Measurements from ENCODE around the gene LSM2.
A peak's percentile ranks its signal among the peaks of the same experiment; 100 is the strongest.
"Not testable (repeated sequence)": the region's sequence is repeated elsewhere in the genome, so short reads cannot be mapped to it uniquely, and the experiment has no call there.

LSM2 gene

DNA sequence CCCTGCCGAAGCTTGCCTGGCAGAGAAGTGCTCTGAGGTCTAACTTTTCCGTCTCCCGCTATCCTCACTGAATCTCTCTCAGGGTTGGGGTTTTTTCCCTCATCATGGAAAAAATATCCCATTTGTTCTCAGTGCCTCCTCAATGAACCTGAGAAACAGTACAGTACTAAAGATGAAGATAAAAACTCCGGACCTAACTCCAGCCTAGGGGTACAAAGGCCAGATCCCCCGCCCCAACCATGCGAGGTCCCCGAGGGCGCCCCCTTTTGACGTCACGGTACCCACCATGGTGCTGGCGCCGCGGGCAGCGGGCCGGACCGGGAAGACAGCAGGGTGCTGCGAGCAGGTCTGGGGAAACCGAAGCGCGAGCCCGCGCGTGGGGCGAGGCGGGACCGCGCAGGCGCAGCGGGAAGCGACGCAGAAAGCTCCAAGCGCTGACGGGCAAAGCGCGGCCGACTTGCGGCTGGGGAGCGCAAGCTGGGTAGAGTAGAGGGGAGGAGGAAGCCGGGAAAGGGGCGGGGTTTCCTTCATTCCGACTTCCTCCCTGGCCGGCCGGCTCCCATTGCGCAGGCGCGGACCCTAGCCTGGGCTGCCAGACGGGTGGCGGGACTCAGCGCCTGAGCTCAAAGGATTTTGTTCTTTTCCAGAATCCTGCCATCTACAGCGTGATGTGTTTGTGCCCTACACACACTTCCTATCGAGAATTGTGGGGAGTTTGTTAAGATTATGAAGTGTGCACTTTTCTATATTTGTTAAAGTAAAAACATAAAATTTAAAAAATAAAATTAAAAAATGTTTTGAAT, at the start of gene LSM2:
Gene LSM2, minus strand, starts transcription at position 497 of the 803 bp plus-strand sequence. Its CDS starts 209 bp downstream, at position 288.
- peak; percentile 95 to 96 for DNase-seq

DNA sequence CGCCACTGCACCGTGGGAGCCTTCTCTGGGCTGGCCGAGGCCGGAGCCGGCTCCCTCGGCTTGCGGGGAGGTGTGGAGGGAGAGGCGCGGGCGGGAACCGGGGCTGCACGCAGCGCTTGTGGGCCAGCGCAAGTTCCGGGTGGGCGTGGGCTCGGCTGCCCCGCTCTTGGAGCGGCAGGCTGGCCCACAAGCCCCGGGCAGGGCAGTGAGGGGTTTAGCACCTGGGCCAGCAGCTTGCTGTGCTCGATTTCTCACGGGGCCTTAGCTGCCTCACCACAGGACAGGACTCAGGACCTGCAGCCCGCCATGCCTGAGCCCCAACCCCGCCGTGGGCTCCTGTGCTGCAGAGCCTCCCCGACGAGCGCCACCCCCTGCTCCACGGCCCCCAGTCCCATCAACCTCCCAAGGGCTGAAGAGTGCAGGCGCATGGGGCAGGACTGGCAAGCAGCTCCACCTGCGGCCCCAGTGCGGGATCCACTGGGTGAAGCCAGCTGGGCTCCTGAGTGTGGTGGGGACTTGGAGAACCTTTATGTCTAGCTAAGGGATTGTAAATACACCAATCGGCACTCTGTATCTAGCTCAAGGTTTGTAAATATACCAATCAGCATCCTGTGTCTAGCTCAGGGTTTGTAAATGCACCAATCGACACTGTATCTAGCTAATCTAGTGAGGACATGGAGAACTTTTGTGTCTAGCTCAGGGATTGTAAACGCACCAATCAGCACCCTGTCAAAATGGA, 45.4 kb upstream of the LSM2 start:
- DNase-seq: not testable (repeated sequence)

DNA sequence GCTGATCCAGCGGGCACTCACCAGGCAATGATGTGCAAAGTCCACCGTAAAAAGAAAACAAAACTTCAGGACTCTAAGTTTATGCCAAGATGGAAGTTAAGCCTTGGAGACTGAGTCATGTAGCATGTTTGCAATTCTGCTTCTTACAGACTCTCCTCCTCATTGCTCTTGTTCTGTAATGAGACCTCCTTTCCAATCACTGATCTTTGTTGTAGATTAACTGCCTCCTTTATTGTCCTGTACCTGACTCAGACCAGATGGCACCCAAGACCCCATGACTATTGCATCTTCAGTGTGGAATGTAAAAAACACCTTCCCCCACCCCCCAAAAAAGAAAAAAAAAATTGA, 44.7 kb upstream of the LSM2 start:
- DNase-seq: no peak

DNA sequence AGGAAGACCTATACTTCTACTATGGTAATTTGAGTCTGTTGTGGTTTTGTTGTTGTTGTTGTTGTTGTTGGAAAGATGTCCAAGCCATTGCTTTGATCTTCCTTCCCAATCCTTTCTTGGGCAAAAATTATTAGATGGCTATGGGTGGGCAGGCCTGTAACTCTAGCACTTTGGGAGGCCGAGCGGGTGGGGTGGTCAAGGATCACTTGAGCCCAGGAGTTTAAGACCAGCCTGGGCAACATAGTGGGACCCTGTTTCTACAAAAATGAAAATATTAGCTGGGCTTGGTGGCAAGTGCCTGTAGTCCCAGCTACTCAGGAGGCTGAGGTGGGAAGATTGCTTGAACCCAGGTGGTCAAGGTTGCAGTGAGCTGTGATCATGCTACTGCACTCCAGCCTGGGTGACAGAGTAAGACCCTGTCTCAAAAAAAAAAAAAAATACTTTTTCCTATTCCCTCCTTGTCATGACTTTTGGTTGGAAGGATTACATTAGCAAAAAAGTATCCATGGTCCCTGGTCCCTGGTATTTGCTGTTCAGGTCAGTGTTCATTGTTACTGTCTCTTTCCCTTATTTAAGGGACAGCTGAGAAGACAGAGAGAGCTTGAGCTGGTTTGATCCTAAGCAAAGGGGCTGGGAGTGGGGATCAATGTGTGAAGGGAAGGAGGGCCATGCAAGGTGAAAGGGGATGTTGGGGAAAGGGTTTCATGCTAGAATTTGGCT, 44.2 kb upstream of the LSM2 start:
- no peak for DNase-seq

DNA sequence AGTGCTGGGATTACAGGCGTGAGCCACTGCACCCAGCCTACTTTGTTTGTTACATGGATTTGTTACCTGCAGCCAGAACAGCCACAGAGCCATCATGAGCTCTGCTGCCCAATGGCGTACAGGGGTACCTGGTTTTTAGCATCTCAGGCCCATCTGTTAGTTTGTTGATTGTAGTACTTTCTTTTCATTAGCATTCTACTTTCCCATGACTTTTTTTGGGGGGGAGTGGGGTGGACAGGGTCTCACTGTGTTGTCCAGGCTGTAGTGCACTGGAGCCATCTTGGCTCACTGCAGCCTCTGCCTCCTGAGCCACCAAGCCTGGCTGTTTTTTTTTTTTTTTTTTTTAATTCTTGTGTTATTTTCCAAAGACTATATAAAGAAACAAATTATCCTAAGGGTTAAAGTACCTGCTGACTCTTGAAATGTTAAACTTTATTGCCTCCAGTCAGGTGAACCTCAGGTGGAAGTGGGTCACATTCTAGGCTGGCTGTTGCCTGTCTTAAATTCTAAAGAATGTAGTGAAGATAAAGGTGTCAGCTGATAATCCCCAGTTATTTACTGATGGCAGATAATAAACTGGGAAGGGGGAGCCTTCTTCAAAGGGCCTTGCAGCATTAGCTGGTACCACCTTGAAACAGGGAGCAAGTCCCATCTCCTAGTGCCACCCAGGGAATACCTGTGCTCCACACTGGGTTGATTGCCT, 40.7 kb upstream of the LSM2 start:
- DNase-seq: no peak

DNA sequence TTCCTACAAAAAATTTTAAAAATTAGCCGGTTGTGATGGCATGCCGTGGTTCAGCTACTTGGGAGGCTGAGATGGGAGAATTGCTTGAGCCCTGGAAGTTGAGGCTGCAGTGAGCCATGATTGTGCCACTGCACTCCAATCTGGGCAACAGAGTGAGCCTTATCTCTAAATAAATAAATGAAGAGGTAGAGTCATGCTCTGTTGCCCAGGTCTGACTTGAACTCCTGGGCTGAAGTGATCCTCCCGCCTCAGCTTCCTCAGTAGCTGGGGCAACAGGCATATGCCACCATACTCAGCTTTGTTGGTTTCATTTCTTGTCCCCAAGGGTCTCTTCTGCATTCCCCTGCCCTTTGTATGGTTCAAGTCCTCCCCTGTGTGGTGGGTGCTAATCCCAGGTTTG, 37.7 kb upstream of the LSM2 start:
- DNase-seq: no peak

DNA sequence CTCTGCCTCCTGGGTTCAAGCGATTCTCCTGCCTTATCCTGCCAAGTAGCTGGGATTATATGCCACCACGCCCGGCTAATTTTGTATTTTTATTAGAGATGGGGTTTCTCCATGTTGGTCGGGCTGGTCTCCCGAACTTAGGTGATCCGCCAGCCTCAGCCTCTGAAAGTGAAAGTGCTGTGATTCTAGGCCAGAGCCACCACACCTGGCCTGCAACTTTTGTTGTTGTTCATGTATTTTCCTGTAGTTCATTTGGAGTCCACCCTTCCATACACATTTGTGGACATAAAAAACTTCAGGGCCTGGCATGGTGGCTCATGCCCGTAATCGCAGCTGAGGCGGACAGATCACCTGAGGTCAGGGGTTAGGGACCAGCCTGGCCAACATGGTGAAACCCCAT, 35.3 kb upstream of the LSM2 start:
- no peak for DNase-seq

DNA sequence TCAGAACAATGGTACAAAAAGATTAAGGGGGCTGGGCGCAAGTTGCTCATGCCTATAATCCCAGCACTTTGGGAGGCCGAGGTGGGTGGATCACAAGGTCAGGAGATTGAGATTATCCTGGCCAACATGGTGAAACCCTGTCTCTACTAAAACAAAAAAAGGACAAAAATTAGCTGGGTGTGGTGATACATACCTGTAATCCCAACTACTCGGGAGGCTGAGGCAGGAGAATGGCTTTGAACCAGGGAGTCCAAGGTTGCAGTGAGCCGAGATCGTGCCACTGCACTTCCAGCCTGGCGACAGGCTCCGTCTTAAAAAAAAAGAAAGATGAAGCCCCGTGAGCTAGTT, 33.0 kb upstream of the LSM2 start:
- DNase-seq: not testable (repeated sequence)

DNA sequence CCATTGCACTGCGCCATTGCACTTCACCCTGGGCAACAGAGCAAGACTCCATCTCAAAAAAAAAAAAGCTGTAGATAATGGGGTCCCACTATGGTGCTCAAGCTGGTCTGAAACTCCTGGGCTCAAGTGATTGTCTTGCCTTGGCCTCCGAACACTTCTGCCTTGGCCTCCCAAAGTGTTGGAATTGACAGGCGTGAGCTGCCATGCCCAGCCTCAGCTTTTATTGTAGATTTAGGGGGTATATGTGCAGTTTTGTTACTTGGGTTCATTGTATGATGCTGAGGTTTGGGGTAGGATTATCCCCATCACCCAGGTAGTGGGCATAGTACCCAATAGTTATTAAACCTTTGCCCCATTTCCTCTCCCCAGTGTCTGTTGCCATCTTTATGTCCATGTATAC, 32.2 kb upstream of the LSM2 start:
- DNase-seq: no peak

DNA sequence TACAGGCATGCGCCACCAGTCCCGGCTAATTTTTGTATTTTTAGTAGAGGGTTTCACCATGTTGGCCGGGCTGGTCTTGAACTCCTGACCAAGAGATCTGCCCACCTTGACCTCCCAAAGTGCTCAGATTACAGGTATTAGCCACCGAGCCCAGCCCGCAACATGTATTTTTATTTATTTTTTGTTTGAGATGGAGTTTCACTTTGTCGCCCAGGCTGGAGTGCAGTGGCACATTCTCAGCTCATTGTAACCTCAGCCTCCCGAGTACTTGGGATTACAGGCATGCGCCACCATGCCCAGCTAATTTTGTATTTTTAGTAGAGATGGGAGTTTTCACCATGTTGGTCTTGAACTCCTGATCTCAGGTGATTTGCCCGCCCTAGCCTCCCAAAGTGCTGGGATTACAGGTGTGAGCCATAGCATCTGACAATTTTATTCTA, 31.4 kb upstream of the LSM2 start:
- DNase-seq: not testable (repeated sequence)

DNA sequence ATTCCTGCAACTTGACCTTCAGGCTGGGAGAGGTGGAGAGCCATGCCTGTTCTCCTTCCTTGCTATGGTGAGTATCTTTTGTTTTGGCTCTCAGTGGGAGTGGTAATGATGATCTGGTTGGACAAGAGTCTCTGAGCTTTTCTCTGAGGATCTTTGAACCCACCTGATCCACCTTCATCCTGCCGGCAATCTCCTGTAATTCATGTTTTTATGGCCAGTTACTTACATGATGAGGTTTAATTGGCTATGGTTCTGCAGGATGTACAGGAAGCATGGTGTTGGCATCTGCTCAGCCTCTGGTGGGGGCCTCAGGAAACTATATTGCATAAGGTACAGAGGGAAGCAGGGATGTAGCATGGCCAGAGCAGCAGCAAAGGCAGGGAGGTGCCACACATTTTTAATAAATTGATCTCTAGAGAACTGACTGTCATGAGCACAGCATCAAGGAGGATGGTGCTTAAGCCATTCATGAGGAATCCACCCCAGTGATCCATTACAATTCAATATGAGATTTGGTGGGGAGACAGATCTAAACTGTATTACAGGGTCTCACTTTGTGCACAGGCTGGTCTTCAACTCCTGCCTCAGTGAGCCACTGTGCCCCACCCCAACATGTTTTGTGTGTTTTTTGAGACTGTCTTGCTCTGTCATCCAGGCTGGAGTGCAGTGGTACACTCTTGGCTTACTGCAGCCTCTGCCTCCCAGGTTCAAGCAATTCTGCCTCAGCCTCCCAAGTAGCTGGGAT, 30.8 kb upstream of the LSM2 start:
- DNase-seq: no peak

DNA sequence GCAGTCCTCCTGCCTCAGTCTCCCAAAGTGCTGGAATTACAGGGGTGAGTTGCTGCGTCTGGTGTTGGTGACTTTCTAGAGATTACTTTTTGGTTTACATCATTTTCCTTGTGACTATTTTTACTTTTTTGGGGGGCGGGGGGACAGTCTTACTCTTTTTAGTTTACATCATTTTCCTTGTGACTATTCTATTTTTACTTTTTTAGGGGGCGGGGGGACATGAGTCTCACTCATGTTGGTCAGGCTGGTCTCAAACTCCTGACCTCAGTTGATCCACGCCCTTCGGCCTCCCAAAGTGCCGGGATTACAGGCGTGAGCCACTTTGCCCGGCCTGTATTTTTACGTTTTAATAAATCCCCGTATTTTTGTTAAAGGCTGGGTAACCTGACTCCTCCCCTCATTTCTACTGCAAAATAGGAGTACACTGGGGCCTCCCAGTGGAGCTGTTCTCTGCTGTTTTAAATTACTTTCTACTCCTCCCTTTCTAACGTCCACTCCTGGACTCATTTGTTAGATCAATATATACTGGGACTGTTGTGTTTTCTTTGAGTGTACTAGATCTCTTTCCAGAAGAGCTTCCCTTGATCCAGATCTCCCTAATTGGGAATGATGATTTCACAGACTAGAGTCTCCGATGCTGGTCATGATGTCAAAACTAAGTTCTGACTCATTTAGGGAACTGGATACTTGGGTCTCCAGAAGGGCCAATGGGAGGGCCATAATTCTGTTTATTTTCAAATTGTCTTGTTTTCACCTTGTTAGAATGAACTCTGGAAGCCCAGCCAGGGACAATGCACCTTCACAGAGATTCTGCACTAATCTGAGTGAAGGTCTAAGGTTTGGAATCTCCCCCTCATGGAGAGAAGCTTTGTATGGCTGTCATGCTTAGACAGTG, 30.0 kb upstream of the LSM2 start:
- DNase-seq: no peak

DNA sequence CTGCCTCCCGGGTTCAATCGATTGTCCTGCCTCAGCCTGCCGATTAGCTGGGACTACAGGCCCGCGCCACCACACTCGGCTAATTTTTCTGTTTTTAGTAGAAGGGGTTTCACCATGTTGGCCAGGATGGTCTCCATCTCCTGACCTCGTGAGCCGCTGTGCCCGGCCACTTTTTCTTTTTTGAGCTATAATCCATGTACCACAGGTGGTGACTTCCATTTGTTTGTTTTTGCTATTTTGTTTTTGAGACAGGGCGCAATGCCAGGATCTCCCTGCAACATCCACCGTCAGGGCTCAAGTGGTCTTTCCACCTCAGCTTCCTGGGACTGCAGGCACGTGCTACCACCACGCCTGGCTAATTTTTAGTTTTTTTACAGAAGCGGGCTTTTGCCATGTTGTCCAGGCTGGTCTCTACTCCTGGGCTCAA, 29.3 kb upstream of the LSM2 start:
- no peak for DNase-seq

DNA sequence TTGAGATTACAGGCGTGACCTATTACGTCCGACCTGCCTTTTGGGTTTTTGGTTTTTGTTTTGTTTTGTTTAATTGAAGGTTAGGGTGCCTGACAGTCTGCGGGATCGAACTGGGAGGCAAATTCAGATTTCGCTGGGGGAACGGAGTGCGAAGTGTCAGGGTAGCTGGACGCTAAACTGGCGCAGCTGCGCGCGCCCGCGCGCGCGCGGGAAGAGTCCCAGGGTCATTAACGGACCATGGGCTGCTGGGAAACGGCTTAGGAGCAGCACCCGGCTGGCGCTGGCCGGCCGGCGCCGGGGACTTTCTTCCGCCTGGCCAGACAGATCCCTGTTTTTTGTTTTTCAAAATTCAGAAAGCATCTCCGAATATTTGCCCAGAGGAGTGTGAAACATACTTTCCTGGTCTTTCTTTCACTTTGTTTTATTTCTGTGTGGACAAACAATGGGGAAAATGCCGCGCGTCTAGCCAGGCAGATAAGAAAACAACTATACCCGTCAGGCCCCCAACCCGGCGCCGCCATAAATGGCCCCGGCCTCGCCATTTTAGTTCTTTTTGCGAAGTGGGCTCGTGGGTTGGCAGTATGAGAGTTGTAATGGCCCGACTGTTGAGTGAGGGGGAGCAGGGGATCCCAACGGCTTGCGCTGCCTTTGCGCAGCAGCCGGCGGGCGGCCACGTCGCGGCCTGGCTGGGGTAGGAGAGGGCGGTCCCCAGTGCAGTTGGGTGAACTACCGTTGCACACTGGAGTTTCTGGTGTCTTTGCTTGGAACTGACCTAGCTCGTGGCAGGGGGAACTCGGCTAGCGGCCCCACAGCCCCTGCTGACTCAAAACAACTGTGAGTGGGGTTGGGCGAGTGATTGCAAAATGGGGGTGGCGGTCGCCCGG, 27.8 kb upstream of the LSM2 start:
- peak; percentile 75 to 79 for DNase-seq

DNA sequence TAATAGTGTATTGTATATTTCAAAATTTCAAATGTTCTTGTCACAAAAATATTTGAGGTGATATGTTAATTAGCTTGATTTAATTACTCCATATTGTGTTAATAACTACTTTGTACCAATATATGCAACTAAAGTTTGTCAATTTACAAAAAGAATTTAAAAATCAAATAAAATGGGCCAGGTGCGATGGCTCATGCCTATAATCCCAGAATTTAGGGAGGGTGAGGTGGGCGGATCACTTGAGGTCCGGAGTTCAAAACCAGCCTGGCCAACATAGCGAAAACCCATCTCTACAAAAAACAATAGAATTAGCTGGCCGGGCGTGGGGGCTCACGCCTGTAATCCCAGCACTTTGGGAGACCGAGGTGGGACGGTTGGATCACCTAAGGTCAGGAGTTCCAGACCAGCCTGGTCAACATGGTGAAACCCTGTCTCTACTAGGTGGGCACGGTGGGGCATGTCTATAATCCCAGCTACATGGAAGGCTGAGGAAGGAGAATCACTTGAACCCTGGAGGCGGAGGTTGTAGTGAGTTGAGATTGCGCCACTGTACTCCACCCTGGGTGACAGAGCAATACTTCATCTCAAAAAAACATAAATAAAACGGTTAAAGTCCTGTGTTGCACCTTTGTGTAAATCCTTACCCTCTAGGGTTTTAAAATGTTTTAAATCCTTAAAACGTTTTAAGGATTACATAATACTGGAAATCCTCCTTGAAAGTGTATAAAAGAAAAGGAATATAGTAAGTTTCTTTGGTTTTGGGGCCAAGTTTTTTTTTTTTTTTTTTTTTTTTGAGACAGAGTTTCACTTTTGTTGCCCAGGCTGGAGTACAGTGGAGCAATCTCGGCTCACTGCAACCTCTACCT, 24.8 kb upstream of the LSM2 start:
- no peak for DNase-seq

DNA sequence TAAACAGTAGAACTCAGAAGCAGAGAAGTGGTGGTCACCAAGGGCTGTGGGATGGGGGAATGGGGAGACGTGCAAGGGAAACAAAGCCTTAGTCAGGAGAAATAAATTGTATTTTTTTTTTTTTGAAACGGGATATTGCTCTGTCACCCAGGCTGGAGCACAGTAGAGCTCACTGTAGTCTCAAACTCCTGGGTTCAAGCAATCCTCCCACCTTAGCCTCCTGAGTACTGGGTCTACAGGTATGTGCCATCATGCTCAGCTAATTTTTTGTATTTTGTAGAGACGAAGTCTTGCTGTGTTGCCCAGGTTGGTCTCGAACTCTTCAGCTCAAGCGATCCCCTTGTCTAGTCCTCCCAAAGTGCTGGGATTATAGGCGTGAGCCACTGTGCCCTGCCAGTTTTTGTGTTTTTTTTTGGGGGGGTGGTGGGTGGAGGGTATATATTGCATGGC, 24.1 kb upstream of the LSM2 start:
- DNase-seq: no peak

DNA sequence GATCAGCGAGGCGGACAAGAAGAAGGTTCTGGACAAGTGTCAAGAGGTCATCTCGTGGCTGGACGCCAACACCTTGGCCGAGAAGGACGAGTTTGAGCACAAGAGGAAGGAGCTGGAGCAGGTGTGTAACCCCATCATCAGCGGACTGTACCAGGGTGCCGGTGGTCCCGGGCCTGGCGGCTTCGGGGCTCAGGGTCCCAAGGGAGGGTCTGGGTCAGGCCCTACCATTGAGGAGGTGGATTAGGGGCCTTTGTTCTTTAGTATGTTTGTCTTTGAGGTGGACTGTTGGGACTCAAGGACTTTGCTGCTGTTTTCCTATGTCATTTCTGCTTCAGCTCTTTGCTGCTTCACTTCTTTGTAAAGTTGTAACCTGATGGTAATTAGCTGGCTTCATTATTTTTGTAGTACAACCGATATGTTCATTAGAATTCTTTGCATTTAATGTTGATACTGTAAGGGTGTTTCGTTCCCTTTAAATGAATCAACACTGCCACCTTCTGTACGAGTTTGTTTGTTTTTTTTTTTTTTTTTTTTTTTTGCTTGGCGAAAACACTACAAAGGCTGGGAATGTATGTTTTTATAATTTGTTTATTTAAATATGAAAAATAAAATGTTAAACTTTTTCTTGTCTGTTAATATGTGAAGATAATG, 23.0 kb upstream of the LSM2 start:
- no peak for DNase-seq

DNA sequence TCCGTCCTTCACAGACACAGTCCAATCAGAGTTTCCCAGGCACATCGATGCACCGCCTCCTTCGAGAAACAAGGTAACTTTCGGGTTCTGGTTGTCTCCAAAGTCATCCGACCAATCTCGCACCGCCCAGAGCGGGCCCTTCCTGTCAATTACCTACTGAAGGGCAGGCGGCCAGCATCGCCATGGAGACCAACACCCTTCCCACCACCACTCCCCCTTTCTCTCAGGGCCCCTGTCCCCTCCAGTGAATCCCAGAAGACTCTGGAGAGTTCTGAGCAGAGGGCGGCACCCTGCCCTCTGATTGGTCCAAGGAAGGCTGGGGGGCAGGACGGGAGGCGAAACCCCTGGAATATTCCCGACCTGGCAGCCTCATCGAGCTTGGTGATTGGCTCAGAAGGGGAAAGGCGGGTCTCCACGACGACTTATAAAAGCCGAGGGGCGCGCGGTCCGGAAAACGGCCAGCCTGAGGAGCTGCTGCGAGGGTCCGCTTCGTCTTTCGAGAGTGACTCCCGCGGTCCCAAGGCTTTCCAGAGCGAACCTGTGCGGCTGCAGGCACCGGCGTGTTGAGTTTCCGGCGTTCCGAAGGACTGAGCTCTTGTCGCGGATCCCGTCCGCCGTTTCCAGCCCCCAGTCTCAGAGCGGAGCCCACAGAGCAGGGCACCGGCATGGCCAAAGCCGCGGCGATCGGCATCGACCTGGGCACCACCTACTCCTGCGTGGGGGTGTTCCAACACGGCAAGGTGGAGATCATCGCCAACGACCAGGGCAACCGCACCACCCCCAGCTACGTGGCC, 20.7 kb upstream of the LSM2 start, which contains the start of gene HSPA1B:
Gene HSPA1B, plus strand, starts transcription at position 453 of the 794 bp plus-strand sequence. Its CDS starts 213 bp downstream, at position 666.
- peak; percentile 82 to 83 for DNase-seq
